Gastroesophageal sphincter (tissue), 4 donors: ENCODE data around the gene MED29. TPM values are rescaled to one million over a fixed set of nuclear protein-coding genes. Genes with fewer than 3 reads are reported as not detected.

Experiments used
- ATAC-seq: fragments of 150-250 bp; one replicate; pipeline ENCODE4 v1.9.1; 2016; ENCODE audit warnings: mild to moderate bottlenecking, moderate library complexity
- H3K27ac ChIP-seq, 4 donors: fragments of 200-600 bp; sonication (generic) in 3 of 4; 1 replicate in 3 of 4; 2 replicates in 1 of 4; pipeline ENCODE4 v1.5.1; 2016 to 2019
- H3K27me3 ChIP-seq: fragments of 200-600 bp; sonication (generic); one replicate; pipeline ENCODE4 v1.5.1; 2019
- H3K36me3 ChIP-seq, 2 donors: fragments of 200-600 bp; sonication (generic); one replicate each; pipeline ENCODE4 v1.5.1; 2019; ENCODE audit warnings: control low read depth in 1 of 2
- H3K4me1 ChIP-seq, 3 donors: fragments of 200-600 bp; sonication (generic); 1 replicate in 2 of 3; 2 replicates in 1 of 3; pipeline ENCODE4 v1.5.1; 2016 to 2019; ENCODE audit warnings: control low read depth in 2 of 3
- H3K4me3 ChIP-seq, 2 donors: fragments of 200-600 bp; sonication (generic); one replicate each; pipeline ENCODE4 v1.5.1; 2019; ENCODE audit warnings: mild to moderate bottlenecking in 1 of 2, moderate library complexity in 1 of 2
- H3K9me3 ChIP-seq, 3 donors: fragments of 200-600 bp; sonication (generic); one replicate each; pipeline ENCODE4 v1.5.1; 2017 to 2019; ENCODE audit warnings: control low read depth in 2 of 3
- CTCF ChIP-seq, 4 experiments: fragments of 200-600 bp in 2 of 4; fragments of 450-650 bp in 2 of 4; sonication (generic) in 1 of 4; IDR thresholded peaks; one replicate each; pipeline ENCODE4 v1.5.1; 2017 to 2019; ENCODE audit warnings: antibody characterized with exemption in 4 of 4, mild to moderate bottlenecking in 2 of 4, moderate library complexity in 2 of 4
- EP300 ChIP-seq: sonication (generic); formaldehyde crosslinking; IDR thresholded peaks from one replicate; pipeline ENCODE4 v1.6.1; 2017; ENCODE audit warnings: antibody characterized with exemption, mild to moderate bottlenecking
- POLR2A ChIP-seq, 2 donors: fragments of 450-650 bp; IDR thresholded peaks; one replicate each; pipeline ENCODE4 v1.6.1; 2017; ENCODE audit warnings: antibody characterized with exemption in 2 of 2, mild to moderate bottlenecking in 2 of 2, moderate library complexity in 1 of 2
- POLR2AphosphoS5 ChIP-seq: sonication (generic); formaldehyde crosslinking; IDR thresholded peaks from one replicate; pipeline ENCODE4 v1.6.1; 2017; ENCODE audit warnings: antibody characterized with exemption
- WGBS, 2 donors: methylation state at CpG; one replicate each; pipeline ENCODE4 v1.1.5; 2018; ENCODE audit warnings: low coverage in 1 of 2; 5-methylcytosine and 5-hydroxymethylcytosine counted together
- total RNA-seq, 4 donors: library from RNA; depleted of rRNA; stranded (reverse); fragments of >200 nt; gene quantifications; one replicate each; pipeline ENCODE4 v1.1.0, GENCODE V29; 2016

MED29 gene
- total RNA-seq = 10 to 100 TPM; 30.0 to 50.7 (median 36.4) TPM

GRCh38 chr19:39390751-39391437 is at the start of gene MED29, which contains the start of gene PAF1:
Gene MED29, plus strand, starts transcription at chr19:39391378. Its CDS starts 45 bp downstream, at chr19:39391423.
Gene PAF1, minus strand, starts transcription at chr19:39391106. Its CDS starts 242 bp downstream, at chr19:39390864.
- no peaks in the 10 kb centered on the region for H3K9me3 ChIP-seq
- peaks cover 0 to 72% of the 10 kb centered on the region in 2 donors for H3K36me3 ChIP-seq
- peaks cover 0 to 72% (median 14%) of the 10 kb centered on the region in 3 donors for H3K4me1 ChIP-seq
- TF ChIP-seq CTCF (IDR thresholded peaks at IDR 0.05) (peak in 2 of 4 experiments; percentile 27 to 30), POLR2AphosphoS5 (peak; percentile 85), POLR2A (IDR thresholded peaks at IDR 0.05) (peak; percentile 72 to 77), EP300 (no peak)
- peak within 1 kb of the TSS; percentile 98 to 99 (median 98) for H3K27ac ChIP-seq
- WGBS, 2 donors = 0 to 2% methylated on average over 13 to 18 of the region's 60 CpGs
- ATAC-seq = peak; percentile 99
- peak within 1 kb of the TSS; percentile 84 to 93 for H3K4me3 ChIP-seq
- H3K27me3 ChIP-seq = no peaks in the 10 kb centered on the region

DNA sequence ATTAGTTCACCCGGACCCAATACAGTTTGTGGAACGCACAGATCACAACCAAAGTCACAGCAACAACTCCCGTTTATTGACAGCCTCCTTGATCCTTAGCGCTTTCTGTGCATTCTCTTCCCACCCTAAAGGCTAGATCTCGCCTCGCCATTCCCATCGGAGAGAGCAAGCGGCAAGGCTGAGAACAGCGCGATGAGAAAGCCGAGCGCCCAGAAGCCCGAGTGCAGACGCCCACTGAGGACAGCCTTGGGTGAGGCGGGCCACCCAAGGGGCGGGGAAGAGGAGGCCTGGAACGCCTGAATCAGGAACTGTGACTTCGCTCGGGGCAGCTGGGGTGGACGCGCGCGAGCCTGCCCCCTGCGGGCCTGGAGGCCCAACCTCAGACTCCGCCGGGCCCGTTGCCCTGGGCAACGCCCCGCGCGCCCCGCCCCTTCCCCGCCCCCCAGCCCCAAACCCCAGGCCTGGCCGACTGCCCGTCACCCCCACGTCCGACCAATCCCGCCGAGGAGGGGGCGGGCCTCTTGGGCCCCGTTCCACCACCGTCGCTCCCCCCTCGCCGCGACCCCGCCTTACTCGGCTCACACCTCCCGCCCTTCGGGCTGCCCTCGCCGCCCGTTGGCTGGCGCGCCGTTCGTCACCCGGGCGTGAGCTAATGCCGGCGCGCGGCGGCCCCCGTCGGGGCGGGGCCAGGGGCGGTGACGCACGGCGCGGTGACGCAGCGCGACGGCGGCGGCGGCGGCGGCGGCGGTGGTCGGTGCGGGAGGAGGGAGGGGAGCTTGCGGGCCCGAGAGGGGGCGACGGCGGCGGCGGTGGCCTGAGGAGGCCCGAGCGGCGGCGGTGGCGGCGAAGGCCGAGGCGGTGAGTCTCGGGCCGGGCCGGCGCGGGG is 49.2 kb upstream of the MED29 start, which contains the start of gene SAMD4B:
Gene SAMD4B, plus strand, starts transcription at position 703 of the 886 bp plus-strand sequence. CDS start 14,473 bp downstream, outside the sequence.
- ATAC-seq = peak; percentile 97
- H3K4me1 ChIP-seq = peaks cover 0 to 55% (median 31%) of the 10 kb centered on the region in 3 donors
- H3K27ac ChIP-seq = peak within 1 kb of the TSS; percentile 78 to 94 (median 92)
- TF ChIP-seq EP300 (no peak), POLR2AphosphoS5 (peak; percentile 80), POLR2A (IDR thresholded peaks at IDR 0.05) (peak; percentile 86 to 88), CTCF (IDR thresholded peaks at IDR 0.05) (peak in 3 of 4 experiments; percentile 89 to 91 (median 90))
- WGBS, 2 donors = 0% methylated on average over 3 of the region's 105 CpGs; no CpG with 5 or more reads in 1 of the 2 donors
- no peaks in the 10 kb centered on the region for H3K9me3 ChIP-seq
- peaks cover 0 to 7% of the 10 kb centered on the region in 2 donors for H3K36me3 ChIP-seq
- no peaks in the 10 kb centered on the region for H3K27me3 ChIP-seq
- H3K4me3 ChIP-seq = peak within 1 kb of the TSS; percentile 89 to 96

DNA sequence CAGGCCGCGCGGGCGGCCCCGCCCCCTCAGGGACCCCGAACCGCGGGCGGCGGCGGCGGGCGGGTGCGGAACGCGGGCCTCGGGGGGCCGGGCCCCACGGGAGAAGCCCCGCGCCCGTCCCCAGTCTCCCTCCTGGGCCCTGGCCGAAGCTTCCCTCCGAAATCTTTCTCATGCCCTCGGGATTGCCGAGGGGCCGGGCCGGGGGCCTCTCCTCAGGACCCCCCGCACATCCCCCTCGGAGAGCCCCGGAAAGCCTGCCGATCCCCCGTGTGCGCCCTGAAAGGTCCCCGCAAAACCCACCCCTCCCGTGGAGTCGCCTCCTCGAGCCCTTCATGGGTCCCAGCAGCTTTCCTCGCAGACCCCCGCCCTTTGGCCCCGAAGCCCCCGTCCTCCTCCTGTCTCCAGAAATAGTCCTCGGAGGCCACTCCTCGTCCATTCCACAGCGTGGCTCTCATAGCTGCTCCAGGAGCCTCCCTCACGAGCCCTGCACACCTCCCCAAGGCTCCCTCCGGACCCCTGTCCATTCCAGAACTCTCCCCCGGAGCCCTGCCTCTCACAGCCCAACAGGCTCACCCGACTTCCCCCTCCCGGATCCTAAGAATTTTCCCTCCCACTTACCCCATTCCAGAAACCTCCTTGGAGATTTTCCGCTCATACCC is 48.4 kb upstream of the MED29 start:
- peak; percentile 1 for ATAC-seq
- WGBS, 2 donors = 4 to 7% methylated on average over 6 of the region's 51 CpGs
- Histone ChIP-seq H3K4me1 (peaks cover 0 to 63% (median 31%) of the 10 kb centered on the region in 3 donors), H3K36me3 (peaks cover 0 to 7% of the 10 kb centered on the region in 2 donors), H3K27me3 (no peaks in the 10 kb centered on the region), H3K27ac (peak overlapping the region; percentile 78 to 94 (median 92)), H3K9me3 (no peaks in the 10 kb centered on the region), H3K4me3 (peak overlapping the region; percentile 89 to 96)
- no peak for TF ChIP-seq CTCF (IDR thresholded peaks at IDR 0.05)
- TF ChIP-seq POLR2A (IDR thresholded peaks at IDR 0.05) = no peak
- TF ChIP-seq POLR2AphosphoS5 = no peak
- no peak for TF ChIP-seq EP300

- WGBS, 2 donors = 40 to 63% methylated on average over 1 of the region's 1 CpG
- Histone ChIP-seq H3K27ac (peak overlapping the region in 2 of 4 donors; percentile 48 to 93), H3K4me1 (peaks cover 0 to 83% (median 27%) of the 10 kb centered on the region in 3 donors), H3K27me3 (no peaks in the 10 kb centered on the region), H3K36me3 (peaks cover 0 to 33% of the 10 kb centered on the region in 2 donors), H3K9me3 (no peaks in the 10 kb centered on the region), H3K4me3 (no peak overlapping the region)
- TF ChIP-seq POLR2AphosphoS5 = no peak
- TF ChIP-seq CTCF (IDR thresholded peaks at IDR 0.05) = peak in 1 of 4 experiments; percentile 8
- no peak for ATAC-seq
Observed at GRCh38 chr19:39345956-39346355, 45.2 kb upstream of the MED29 start.
